K562 (cell line): ENCODE measurements around the gene AFG1L. TPM values are rescaled to one million over a fixed set of nuclear protein-coding genes. Genes with fewer than 3 reads are reported as not detected.

Source experiments
- MEF2D ChIP-seq: conservative IDR thresholded peaks from 2 replicates; pipeline ENCODE4 v1.6.1; 2016; ENCODE audit warnings: low read depth, missing genetic modification characterization, missing compliant biosample characterization
- ZNF133 ChIP-seq: fragments of 250-450 bp; sonication (Bioruptor Pico); IDR thresholded peaks from 2 replicates; pipeline ENCODE4 v1.4.0; 2020; ENCODE audit warnings: mild to moderate bottlenecking
- polyA plus RNA-seq, 8 experiments: library from polyadenylated mRNA; depleted of rRNA in 4 of 8; stranded (reverse) in 5 of 8; unstranded in 3 of 8; fragments of >200 nt; fragmentation: Nextera tagmentation in 2 of 8; fragmentation: Illumina TruSeq in 1 of 8; extraction: Ambion mirVana in 2 of 8; extraction: Trizol in 1 of 8; gene quantifications; 2 replicates each; pipeline versions ENCODE4 v1.2.1 to v1.2.3, GENCODE V29; 2011 to 2014; ENCODE audit warnings: inconsistent platforms in 1 of 8, missing spikeins in 1 of 8
- total RNA-seq, 7 experiments: library from RNA; depleted of rRNA in 6 of 7; stranded (reverse); fragments of >200 nt in 6 of 7; fragmentation: Illumina TruSeq in 2 of 7; extraction: Trizol in 2 of 7; gene quantifications; 2 replicates each; pipeline versions ENCODE4 v1.2.1 to v1.2.3, GENCODE V29; 2011 to 2021; ENCODE audit warnings: low replicate concordance in 1 of 7
- TF ChIP-seq, protein P1 (sequence below): sonication (generic); formaldehyde crosslinking; IDR thresholded peaks from 2 replicates; pipeline ENCODE4 v1.8.0; 2023; ENCODE audit warnings: missing genetic modification reagents, mild to moderate bottlenecking, borderline replicate concordance
- TF ChIP-seq, protein P2 (sequence below): conservative IDR thresholded peaks from 2 replicates; pipeline ENCODE4 v1.6.1; 2011; ENCODE audit warnings: low read depth, mild to moderate bottlenecking, low read length; ENCODE audit not compliant: control insufficient read depth
- TF ChIP-seq, protein P3 (sequence below): fragments of 450-650 bp; IDR thresholded peaks from 2 replicates; pipeline ENCODE4 v1.6.1; 2016; ENCODE audit warnings: mild to moderate bottlenecking, moderate library complexity

The AFG1L gene
- total and polyA plus RNA-seq, 9 of the 15 experiments (the other 6 are each of a cell fraction or from before 2014, with no cell fraction given): 2.2 to 15.5 (median 5.8) TPM

DNA sequence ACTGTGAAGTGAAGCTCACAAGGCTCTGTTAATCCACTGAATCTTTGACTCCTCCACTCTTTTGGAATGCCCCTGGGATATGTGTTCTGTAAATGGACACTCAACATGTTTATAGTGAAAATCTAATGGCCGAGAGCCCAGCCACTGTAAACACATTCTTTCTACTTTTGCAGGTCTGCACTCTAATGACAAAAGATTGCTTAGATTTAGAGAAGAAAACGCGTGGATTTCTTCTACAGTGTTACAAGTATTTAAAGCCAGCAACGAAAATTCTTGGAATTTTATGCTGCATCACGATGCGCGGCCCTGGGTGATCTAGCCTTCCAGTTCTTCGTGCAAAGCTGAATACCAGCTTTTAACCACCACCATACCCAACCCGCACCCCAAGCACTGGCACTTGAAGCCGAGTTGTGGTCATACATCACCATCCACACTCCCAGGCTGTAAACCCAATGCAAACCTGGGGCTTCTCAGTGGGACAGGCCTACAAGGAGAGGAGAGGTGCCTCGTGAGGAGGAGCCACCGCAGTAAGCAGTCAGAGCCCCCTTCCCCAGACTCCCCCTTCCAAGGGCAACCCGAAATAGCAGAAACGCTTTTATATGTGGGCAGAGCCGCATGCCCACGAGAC, 262.1 kb downstream of the AFG1L start (continued):
- TF ChIP-seq, protein P1, sequence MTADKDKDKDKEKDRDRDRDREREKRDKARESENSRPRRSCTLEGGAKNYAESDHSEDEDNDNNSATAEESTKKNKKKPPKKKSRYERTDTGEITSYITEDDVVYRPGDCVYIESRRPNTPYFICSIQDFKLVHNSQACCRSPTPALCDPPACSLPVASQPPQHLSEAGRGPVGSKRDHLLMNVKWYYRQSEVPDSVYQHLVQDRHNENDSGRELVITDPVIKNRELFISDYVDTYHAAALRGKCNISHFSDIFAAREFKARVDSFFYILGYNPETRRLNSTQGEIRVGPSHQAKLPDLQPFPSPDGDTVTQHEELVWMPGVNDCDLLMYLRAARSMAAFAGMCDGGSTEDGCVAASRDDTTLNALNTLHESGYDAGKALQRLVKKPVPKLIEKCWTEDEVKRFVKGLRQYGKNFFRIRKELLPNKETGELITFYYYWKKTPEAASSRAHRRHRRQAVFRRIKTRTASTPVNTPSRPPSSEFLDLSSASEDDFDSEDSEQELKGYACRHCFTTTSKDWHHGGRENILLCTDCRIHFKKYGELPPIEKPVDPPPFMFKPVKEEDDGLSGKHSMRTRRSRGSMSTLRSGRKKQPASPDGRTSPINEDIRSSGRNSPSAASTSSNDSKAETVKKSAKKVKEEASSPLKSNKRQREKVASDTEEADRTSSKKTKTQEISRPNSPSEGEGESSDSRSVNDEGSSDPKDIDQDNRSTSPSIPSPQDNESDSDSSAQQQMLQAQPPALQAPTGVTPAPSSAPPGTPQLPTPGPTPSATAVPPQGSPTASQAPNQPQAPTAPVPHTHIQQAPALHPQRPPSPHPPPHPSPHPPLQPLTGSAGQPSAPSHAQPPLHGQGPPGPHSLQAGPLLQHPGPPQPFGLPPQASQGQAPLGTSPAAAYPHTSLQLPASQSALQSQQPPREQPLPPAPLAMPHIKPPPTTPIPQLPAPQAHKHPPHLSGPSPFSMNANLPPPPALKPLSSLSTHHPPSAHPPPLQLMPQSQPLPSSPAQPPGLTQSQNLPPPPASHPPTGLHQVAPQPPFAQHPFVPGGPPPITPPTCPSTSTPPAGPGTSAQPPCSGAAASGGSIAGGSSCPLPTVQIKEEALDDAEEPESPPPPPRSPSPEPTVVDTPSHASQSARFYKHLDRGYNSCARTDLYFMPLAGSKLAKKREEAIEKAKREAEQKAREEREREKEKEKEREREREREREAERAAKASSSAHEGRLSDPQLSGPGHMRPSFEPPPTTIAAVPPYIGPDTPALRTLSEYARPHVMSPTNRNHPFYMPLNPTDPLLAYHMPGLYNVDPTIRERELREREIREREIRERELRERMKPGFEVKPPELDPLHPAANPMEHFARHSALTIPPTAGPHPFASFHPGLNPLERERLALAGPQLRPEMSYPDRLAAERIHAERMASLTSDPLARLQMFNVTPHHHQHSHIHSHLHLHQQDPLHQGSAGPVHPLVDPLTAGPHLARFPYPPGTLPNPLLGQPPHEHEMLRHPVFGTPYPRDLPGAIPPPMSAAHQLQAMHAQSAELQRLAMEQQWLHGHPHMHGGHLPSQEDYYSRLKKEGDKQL (CRISPR knock-in tag): no peak
- TF ChIP-seq, protein P2, sequence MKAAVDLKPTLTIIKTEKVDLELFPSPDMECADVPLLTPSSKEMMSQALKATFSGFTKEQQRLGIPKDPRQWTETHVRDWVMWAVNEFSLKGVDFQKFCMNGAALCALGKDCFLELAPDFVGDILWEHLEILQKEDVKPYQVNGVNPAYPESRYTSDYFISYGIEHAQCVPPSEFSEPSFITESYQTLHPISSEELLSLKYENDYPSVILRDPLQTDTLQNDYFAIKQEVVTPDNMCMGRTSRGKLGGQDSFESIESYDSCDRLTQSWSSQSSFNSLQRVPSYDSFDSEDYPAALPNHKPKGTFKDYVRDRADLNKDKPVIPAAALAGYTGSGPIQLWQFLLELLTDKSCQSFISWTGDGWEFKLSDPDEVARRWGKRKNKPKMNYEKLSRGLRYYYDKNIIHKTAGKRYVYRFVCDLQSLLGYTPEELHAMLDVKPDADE: 0 out of 2 replicates have a peak, but pooled peaks have one; percentile 28
- TF ChIP-seq MEF2D (tag) (no peak), ZNF133 (no peak)
- TF ChIP-seq, protein P3, sequence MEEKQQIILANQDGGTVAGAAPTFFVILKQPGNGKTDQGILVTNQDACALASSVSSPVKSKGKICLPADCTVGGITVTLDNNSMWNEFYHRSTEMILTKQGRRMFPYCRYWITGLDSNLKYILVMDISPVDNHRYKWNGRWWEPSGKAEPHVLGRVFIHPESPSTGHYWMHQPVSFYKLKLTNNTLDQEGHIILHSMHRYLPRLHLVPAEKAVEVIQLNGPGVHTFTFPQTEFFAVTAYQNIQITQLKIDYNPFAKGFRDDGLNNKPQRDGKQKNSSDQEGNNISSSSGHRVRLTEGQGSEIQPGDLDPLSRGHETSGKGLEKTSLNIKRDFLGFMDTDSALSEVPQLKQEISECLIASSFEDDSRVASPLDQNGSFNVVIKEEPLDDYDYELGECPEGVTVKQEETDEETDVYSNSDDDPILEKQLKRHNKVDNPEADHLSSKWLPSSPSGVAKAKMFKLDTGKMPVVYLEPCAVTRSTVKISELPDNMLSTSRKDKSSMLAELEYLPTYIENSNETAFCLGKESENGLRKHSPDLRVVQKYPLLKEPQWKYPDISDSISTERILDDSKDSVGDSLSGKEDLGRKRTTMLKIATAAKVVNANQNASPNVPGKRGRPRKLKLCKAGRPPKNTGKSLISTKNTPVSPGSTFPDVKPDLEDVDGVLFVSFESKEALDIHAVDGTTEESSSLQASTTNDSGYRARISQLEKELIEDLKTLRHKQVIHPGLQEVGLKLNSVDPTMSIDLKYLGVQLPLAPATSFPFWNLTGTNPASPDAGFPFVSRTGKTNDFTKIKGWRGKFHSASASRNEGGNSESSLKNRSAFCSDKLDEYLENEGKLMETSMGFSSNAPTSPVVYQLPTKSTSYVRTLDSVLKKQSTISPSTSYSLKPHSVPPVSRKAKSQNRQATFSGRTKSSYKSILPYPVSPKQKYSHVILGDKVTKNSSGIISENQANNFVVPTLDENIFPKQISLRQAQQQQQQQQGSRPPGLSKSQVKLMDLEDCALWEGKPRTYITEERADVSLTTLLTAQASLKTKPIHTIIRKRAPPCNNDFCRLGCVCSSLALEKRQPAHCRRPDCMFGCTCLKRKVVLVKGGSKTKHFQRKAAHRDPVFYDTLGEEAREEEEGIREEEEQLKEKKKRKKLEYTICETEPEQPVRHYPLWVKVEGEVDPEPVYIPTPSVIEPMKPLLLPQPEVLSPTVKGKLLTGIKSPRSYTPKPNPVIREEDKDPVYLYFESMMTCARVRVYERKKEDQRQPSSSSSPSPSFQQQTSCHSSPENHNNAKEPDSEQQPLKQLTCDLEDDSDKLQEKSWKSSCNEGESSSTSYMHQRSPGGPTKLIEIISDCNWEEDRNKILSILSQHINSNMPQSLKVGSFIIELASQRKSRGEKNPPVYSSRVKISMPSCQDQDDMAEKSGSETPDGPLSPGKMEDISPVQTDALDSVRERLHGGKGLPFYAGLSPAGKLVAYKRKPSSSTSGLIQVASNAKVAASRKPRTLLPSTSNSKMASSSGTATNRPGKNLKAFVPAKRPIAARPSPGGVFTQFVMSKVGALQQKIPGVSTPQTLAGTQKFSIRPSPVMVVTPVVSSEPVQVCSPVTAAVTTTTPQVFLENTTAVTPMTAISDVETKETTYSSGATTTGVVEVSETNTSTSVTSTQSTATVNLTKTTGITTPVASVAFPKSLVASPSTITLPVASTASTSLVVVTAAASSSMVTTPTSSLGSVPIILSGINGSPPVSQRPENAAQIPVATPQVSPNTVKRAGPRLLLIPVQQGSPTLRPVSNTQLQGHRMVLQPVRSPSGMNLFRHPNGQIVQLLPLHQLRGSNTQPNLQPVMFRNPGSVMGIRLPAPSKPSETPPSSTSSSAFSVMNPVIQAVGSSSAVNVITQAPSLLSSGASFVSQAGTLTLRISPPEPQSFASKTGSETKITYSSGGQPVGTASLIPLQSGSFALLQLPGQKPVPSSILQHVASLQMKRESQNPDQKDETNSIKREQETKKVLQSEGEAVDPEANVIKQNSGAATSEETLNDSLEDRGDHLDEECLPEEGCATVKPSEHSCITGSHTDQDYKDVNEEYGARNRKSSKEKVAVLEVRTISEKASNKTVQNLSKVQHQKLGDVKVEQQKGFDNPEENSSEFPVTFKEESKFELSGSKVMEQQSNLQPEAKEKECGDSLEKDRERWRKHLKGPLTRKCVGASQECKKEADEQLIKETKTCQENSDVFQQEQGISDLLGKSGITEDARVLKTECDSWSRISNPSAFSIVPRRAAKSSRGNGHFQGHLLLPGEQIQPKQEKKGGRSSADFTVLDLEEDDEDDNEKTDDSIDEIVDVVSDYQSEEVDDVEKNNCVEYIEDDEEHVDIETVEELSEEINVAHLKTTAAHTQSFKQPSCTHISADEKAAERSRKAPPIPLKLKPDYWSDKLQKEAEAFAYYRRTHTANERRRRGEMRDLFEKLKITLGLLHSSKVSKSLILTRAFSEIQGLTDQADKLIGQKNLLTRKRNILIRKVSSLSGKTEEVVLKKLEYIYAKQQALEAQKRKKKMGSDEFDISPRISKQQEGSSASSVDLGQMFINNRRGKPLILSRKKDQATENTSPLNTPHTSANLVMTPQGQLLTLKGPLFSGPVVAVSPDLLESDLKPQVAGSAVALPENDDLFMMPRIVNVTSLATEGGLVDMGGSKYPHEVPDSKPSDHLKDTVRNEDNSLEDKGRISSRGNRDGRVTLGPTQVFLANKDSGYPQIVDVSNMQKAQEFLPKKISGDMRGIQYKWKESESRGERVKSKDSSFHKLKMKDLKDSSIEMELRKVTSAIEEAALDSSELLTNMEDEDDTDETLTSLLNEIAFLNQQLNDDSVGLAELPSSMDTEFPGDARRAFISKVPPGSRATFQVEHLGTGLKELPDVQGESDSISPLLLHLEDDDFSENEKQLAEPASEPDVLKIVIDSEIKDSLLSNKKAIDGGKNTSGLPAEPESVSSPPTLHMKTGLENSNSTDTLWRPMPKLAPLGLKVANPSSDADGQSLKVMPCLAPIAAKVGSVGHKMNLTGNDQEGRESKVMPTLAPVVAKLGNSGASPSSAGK: no peak
